Measurements from ENCODE around the gene GJA5.
A peak's percentile ranks its signal among the peaks of the same experiment; 100 is the strongest.

The GJA5 gene

GRCh38 chr1:147760481-147761260, at the start of gene GJA5:
Gene GJA5 (minus strand): TSS chr1:147760602. CDS start chr1:147759238, 1,364 bp downstream.
- DNase-seq (ENCODE audit: low read depth), result peak; percentile 78

DNA sequence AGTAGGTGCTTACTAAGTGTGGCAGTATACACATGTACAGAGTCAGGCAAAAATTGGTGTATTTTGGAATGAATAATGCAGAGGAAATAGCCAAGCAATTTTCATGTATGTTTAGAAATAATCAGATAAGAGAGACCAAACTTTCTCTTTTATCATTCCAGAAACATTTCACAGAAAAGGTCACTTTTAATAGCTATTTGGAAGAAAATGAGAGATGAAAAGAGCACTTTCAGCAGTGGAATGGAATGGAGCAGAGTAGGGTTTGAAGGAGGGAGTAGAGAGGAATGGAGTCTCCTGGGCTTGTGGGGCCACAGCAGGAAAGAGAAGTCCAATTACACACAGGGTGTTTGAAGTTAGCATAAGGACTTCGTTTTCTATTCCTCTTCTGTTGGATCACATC, 48.8 kb upstream of the GJA5 start:
- DNase-seq (ENCODE audit: low read depth), result no peak

- DNase-seq (ENCODE audit: low read depth), result no peak
Measured at GRCh38 chr1:147808025-147808424, 47.6 kb upstream of the GJA5 start.

- no peak for DNase-seq (ENCODE audit: low read depth)
Measured at GRCh38 chr1:147807405-147807804, 47.0 kb upstream of the GJA5 start.

GRCh38 chr1:147804942-147805723, 44.7 kb upstream of the GJA5 start:
- no peak for DNase-seq (ENCODE audit: low read depth)

DNA sequence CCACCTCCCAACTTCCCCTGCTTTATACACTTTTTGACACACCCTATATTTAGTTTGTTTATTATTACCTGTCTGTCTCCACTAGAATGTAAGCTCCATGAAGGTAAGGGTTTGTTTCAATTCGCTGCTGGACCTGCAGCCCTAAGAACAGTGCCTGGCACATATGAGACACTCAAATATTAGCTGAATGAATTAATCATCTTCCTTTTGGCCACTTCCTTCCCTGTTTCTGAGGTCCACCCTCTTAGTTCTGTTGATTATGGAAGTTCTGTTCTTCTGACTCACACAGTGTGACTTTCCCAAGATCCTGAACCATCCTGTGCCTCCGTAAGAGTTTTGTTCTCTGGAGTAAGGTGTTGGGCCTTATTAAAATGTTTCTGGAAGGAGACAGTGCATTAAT, 40.4 kb upstream of the GJA5 start:
- DNase-seq (ENCODE audit: low read depth), result peak; percentile 51

- DNase-seq (ENCODE audit: low read depth), result peak; percentile 18
Measured at GRCh38 chr1:147798731-147799130, 38.3 kb upstream of the GJA5 start.

GRCh38 chr1:147794570-147794969, 34.2 kb upstream of the GJA5 start:
- DNase-seq (ENCODE audit: low read depth), result no peak

DNA sequence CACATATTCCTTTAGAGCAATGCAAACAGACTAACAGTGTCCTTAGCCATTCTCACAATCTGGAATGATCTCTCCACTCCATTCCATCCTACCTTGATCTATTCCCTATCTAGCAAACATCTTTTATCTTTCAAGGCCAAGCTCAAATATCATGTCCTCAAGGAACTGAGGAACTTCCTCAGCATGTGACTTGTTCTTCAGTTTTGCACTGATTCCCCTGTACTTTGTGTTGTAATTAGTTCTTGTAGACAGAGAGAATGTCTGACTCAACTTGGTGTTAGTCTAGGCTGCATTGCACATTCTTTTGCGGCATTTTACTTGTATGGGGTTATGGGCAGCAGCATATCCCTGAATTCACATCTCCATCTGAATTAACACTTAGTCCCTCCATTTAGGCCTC, 31.5 kb upstream of the GJA5 start:
- no peak for DNase-seq (ENCODE audit: low read depth)

GRCh38 chr1:147787765-147788164, 27.4 kb upstream of the GJA5 start:
- DNase-seq (ENCODE audit: low read depth), result no peak

DNA sequence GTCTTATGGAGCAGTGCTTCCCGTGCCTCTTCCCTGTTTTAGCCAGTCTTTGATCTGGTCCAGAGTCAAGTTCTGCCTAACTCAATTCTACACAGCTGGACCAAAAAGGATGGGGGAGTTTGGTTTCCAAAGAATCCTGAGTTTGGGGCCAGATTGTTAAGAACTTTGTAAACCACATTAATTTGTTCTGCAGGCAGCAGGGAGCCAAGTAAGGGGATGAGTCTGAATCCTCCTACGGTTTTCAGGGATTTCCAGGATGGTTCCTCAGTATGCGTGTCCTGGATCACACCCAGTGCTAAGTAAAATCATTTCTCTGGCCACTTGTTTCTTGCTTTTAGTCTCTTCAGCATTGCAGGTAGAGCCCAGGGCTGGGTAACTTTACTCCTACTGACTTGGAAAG, 26.1 kb upstream of the GJA5 start:
- no peak for DNase-seq (ENCODE audit: low read depth)

DNA sequence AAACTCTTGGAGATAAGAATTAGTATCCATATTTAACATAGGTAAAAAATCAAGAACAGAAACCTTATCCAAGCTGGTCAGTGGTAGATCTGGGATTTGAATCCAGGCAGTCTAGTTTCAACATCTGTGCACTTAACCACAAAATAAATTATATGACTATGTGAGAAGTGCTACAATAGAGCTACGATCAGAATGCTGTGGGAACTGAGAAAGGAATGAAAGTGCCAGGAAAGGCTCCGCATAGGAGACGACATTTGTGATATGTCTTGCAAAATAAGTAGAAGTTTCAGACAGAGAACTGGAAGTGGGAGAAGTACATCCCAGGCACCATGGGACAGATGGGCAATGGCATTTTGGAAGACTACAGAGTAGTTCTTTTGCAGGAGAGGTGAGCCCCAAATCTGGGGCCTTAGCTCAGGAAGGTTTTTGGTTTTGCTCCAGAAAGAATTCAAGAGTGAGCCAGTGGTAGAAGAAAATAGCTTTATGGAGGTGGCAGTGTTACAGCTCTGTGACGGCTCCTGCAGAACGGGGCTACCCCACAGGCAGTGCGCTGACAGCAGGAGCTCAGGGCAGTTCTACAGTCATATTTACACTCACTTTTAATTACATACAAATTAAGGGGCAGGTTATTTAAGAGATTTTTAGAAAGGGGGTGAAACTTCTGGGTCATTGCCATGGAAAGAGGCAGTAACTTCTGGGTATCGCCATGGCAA, 25.5 kb upstream of the GJA5 start:
- DNase-seq (ENCODE audit: low read depth), result no peak

DNA sequence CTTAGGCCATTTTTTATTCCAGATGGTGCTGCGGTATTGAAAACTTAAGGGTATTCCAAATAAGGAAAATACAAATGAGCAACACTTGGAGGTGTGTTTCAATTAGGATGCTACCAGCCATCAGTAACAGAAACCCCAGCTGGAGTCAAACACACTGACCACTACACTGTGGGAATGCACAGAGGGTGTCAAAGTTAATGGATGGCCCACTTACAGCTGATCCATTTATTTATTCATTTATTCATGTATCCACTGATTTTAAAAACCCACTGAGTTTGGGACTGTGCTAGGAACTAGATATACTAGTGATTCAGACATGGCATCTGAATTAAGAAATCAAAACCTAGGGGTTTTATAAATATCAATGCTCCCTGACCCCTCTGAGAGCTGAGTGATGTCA, 24.5 kb upstream of the GJA5 start:
- no peak for DNase-seq (ENCODE audit: low read depth)

DNA sequence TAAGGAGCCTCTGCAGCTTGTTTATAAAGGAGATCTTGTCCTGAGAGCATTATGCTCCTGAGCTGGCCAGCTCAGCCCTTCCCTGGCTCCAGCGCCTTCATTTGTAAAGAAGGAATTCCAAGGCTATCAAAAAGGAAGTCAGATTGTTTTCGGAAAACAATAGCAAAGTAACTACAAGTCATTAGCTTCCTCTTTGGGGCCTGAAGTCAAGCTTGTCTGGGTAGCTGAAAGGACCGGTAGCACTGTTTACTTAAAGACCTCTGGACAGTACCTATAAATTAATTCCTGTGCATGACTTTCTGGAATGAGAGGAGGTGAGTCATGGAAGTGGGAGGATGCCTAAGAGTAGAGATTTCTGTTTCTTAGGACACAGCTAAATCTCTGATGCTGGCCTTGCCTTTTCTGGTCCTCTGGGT, 20.7 kb upstream of the GJA5 start:
- peak; percentile 61 for DNase-seq (ENCODE audit: low read depth)

DNA sequence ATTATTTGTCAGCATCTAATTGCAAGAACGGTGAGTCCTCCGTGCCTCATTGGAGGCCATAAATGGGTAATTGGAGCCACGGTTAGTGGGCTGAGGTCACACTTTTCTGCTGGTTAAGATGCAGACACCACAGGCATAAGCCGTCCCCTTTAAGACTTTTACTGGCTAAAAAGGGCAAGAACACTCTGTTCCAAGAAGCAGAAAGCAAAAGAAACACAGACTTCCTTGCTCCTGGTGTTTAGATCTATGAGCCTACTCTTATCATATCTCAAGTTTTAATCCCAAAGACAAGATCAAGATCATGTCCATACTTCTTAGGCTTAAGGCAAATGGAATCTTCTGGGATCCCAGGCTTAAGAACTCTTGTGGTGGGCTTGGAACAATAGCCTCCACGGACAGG, 17.3 kb upstream of the GJA5 start:
- DNase-seq (ENCODE audit: low read depth), result no peak

DNA sequence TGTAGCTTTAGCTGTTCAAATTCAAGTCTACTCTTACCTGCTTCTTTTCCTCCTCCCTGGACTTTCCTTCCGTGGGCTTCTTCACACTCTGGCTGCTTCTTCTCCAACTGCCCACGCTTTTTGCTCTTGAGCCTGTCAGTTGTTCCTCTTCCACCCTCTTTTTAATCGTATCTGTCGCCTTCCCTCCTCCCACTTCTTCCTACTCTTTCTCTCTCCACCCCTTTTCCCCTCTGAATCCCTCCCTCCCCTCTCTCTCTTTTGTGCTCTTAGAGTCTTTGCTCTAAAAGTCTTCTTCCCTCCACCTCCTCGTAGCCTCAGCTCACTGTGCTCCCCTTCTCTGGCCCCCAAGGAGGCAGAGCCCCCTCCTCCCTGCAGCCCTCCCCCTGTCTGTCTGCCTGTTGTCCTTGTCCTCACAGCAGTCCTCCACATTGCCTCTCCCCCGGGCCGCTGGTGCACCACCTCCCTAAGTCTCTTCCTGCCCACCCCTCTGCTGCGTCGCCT, 12.9 kb upstream of the GJA5 start:
- no peak for DNase-seq (ENCODE audit: low read depth)

GRCh38 chr1:147772570-147772969, 12.2 kb upstream of the GJA5 start:
- DNase-seq (ENCODE audit: low read depth), result no peak

- peak; percentile 46 for DNase-seq (ENCODE audit: low read depth)
Measured at GRCh38 chr1:147771226-147772125, 11.1 kb upstream of the GJA5 start.

GRCh38 chr1:147769106-147769505, 8.7 kb upstream of the GJA5 start:
- DNase-seq (ENCODE audit: low read depth), result no peak

DNA sequence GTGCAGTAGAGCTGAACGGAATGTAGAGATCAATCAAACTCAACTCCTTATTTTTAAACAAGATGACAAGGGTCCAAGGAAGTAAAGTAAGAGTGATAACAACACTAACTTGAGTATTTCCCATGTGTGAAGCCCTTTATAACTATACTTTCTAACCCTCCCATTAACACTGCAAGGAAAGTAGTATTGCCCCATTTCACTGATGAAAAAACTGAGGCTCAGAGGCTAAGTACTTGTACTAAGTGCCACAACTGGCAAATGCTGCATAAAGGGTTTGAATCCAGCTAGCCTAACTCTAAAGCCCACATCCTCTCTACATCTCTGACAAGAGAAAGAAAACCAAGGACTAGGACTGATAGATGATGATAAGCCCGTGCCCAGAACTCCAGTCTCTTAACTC, 8.2 kb upstream of the GJA5 start:
- no peak for DNase-seq (ENCODE audit: low read depth)

- no peak for DNase-seq (ENCODE audit: low read depth)
Measured at GRCh38 chr1:147768101-147768500, 7.7 kb upstream of the GJA5 start.
